Choroid plexus epithelial cell (primary cell): ENCODE data around the gene PDIA5.
A peak's percentile ranks its signal among the peaks of the same experiment; 100 is the strongest.

Experiments used
- DNase-seq: peaks from one replicate; pipeline ENCODE4 v3.0.0-alpha.2; 2010; ENCODE audit warnings: low read depth
- H3K4me3 ChIP-seq: 2 replicates; pipeline ENCODE4 v1.5.1; 2011; ENCODE audit warnings: low read depth, mild to moderate bottlenecking, control low read depth, low read length, moderate library complexity
- CTCF ChIP-seq: conservative IDR thresholded peaks from 2 replicates; pipeline ENCODE4 v1.5.1; 2011; ENCODE audit warnings: low read depth, mild to moderate bottlenecking, control low read depth, inconsistent platforms, low read length, moderate library complexity

Gene PDIA5

GRCh38 chr3:123202451-123202850 lies 135.6 kb downstream of the PDIA5 start:
- peak; percentile 34 for TF ChIP-seq CTCF
- peak overlapping the region; percentile 96 for H3K4me3 ChIP-seq
- DNase-seq = peak; percentile 22
